OCI-LY1 (cell line): ENCODE data around the gene PYROXD2.

Source experiments
- EZH2 ChIP-seq: fragments of 200-600 bp; sonication (generic), shearing (Covaris generic); IDR thresholded peaks from 2 replicates; pipeline ENCODE4 v1.8.0; 2017; ENCODE audit warnings: borderline replicate concordance, mixed run types, mild to moderate bottlenecking, antibody characterized with exemption, low read length, moderate library complexity, mixed read lengths
- TF ChIP-seq, protein P1 (sequence below): fragments of 200-600 bp; sonication (generic), shearing (Covaris generic); IDR thresholded peaks from 2 replicates; pipeline ENCODE4 v1.5.1; 2017; ENCODE audit warnings: mild to moderate bottlenecking, antibody characterized with exemption, low read length, moderate library complexity, mixed read lengths

DNA sequence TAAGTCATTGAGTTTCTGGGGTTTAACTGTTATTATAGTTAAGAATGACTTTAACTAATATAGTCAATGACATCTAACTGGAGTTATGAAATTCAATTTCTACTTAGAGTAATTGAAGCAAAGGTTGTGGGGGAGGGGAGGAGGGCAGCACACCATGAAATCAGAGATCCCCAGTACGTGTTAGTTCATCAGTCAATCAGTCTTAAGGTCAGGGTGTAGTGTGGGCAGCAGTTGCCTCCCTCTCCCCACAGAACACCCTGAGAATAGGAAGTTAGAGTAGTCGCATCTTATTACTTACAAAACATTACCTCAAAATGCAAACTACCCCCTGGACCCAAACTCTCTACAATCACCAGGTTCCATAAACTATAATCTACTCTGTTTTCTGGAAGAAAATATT, 38.7 kb upstream of the PYROXD2 start:
- TF ChIP-seq, protein P1, sequence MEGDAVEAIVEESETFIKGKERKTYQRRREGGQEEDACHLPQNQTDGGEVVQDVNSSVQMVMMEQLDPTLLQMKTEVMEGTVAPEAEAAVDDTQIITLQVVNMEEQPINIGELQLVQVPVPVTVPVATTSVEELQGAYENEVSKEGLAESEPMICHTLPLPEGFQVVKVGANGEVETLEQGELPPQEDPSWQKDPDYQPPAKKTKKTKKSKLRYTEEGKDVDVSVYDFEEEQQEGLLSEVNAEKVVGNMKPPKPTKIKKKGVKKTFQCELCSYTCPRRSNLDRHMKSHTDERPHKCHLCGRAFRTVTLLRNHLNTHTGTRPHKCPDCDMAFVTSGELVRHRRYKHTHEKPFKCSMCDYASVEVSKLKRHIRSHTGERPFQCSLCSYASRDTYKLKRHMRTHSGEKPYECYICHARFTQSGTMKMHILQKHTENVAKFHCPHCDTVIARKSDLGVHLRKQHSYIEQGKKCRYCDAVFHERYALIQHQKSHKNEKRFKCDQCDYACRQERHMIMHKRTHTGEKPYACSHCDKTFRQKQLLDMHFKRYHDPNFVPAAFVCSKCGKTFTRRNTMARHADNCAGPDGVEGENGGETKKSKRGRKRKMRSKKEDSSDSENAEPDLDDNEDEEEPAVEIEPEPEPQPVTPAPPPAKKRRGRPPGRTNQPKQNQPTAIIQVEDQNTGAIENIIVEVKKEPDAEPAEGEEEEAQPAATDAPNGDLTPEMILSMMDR: no peak
- no peak for TF ChIP-seq EZH2
